H1 (cell line): ENCODE measurements around the gene GNAT2. TPM values are rescaled to one million over a fixed set of nuclear protein-coding genes. Genes with fewer than 3 reads are reported as not detected.

Source experiments
- NANOG ChIP-seq: IDR thresholded peaks from 2 replicates; pipeline ENCODE4 v1.6.1; 2011; ENCODE audit warnings: low read length, low read depth, mild to moderate bottlenecking, inconsistent platforms; ENCODE audit not compliant: insufficient read depth, poor library complexity, severe bottlenecking
- polyA plus RNA-seq, 7 experiments: library from polyadenylated mRNA; depleted of rRNA in 3 of 7; stranded (reverse) in 5 of 7; unstranded in 2 of 7; fragments of >200 nt in 5 of 7; fragments of 200-250 nt in 2 of 7; gene quantifications; 1 replicate in 5 of 7; 2 replicates in 1 of 7; 4 replicates in 1 of 7; pipeline versions ENCODE4 v1.2.1 to v1.2.3, GENCODE V29; 2011 to 2013; ENCODE audit warnings: missing spikeins in 2 of 7, mixed read lengths in 2 of 7
- total RNA-seq: library from RNA; stranded (reverse); fragmentation: NEBNext Ultra II Directional; extraction: Animal tissue kit (Norgen Biotek cat#: 25700); gene quantifications from 2 replicates; pipeline ENCODE4 v1.2.1, GENCODE V29; 2021

Gene GNAT2
- total and polyA plus RNA-seq, 2 of the 8 experiments (the other 6 are each of a cell fraction or from before 2014, with no cell fraction given) = 0.05 TPM; not detected in 1

DNA sequence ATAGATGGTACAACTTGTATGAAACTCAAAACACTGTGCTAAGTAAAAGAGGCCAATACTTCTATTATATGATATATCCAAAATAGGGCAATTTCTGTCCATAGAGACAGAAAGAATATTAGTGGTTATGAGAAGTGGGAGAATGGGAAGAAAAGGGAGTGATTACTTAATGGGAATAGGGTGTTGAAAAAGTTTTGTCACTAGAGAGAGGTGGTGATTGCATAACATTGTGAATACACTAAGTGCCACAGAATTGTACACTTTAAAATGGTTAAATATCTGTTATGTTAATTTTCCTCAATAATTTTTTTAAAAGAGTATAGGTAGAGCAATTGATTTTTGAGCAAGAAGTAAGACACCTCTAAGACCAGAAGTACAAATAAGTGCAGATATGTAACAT is 29.7 kb downstream of the GNAT2 start (continued):
- TF ChIP-seq NANOG = no peak
